Panc1 (cell line): ENCODE measurements around the gene NCOA5. TPM values are rescaled to one million over a fixed set of nuclear protein-coding genes. Genes with fewer than 3 reads are reported as not detected.

Source experiments
- ATAC-seq: fragments of 200-7000 bp; cut with Tn5 transposase; 2 replicates; pipeline ENCODE4 v1.9.1; 2020; ENCODE audit warnings: mild to moderate bottlenecking, moderate library complexity
- BruUV-seq: library from RNA; stranded (reverse); fragments of 400-500 nt; replicated peaks from 2 replicates; lab custom pipeline; 2021; lab: Mats Ljungman, UMichigan
- CTCF ChIA-PET: fragments of 300-600 bp; sonication (Branson Sonifier 250); formaldehyde crosslinking; loops from one replicate; lab custom pipeline; 2022; ENCODE audit warnings: antibody characterized with exemption; lab: Charles Lee
- POLR2A ChIA-PET: fragments of 300-600 bp; sonication (Branson Sonifier 250); formaldehyde crosslinking; loops from one replicate; lab custom pipeline; 2022; ENCODE audit warnings: antibody characterized with exemption; lab: Charles Lee
- DNase-seq: peaks from one replicate; pipeline ENCODE4 v3.0.0-alpha.2; 2010; ENCODE audit warnings: low read depth, low spot score
- H3K27ac ChIP-seq: 2 replicates; pipeline ENCODE4 v1.5.1; 2011; ENCODE audit warnings: mild to moderate bottlenecking, low read length, inconsistent platforms
- H3K27me3 ChIP-seq: fragments of 200-500 bp; sonication (Bioruptor generic); 2 replicates; pipeline ENCODE4 v1.6.0; 2014; ENCODE audit warnings: low read length, inconsistent platforms; ENCODE audit not compliant: control insufficient read depth, insufficient read depth
- H3K36me3 ChIP-seq: fragments of 200-500 bp; sonication (Bioruptor generic); 2 replicates; pipeline ENCODE4 v1.5.1; 2014; ENCODE audit warnings: inconsistent platforms, mild to moderate bottlenecking, low read length, moderate library complexity; ENCODE audit not compliant: control insufficient read depth, insufficient read depth
- H3K4me1 ChIP-seq: 2 replicates; pipeline ENCODE4 v1.5.1; 2011; ENCODE audit warnings: inconsistent platforms, mild to moderate bottlenecking, low read length, moderate library complexity; ENCODE audit not compliant: control insufficient read depth, insufficient read depth
- H3K4me3 ChIP-seq, 2 experiments: 2 replicates each; pipeline ENCODE4 v1.5.1; 2011 to 2012; ENCODE audit warnings: low read depth in 2 of 2, low read length in 2 of 2, mild to moderate bottlenecking in 2 of 2, inconsistent platforms in 1 of 2, moderate library complexity in 1 of 2
- H3K9me3 ChIP-seq: fragments of 200-500 bp; sonication (Bioruptor generic); 2 replicates; pipeline ENCODE4 v1.5.1; 2014; ENCODE audit warnings: low read depth, mild to moderate bottlenecking, inconsistent platforms, low read length, moderate library complexity; ENCODE audit not compliant: control insufficient read depth, insufficient read depth
- CTCF ChIP-seq: fragments of 450-650 bp; IDR thresholded peaks from 2 replicates; pipeline ENCODE4 v1.5.1; 2017; ENCODE audit warnings: mild to moderate bottlenecking
- POLR2AphosphoS5 ChIP-seq: IDR thresholded peaks from 2 replicates; pipeline ENCODE4 v1.6.1; 2012; ENCODE audit warnings: mild to moderate bottlenecking, low read depth, low read length, moderate library complexity
- REST ChIP-seq, 2 experiments: IDR thresholded peaks; 2 replicates each; pipeline ENCODE4 v1.6.1; 2011 to 2012; ENCODE audit warnings: low read depth in 2 of 2, control low read depth in 1 of 2, low read length in 1 of 2, mild to moderate bottlenecking in 1 of 2, moderate library complexity in 1 of 2; ENCODE audit not compliant: insufficient read depth in 1 of 2
- SIN3A ChIP-seq: IDR thresholded peaks from 2 replicates; pipeline ENCODE4 v1.6.1; 2012; ENCODE audit warnings: low read depth, mild to moderate bottlenecking, low read length, moderate library complexity, borderline replicate concordance; ENCODE audit not compliant: insufficient read depth
- TCF7L2 ChIP-seq: IDR thresholded peaks from 2 replicates; pipeline ENCODE4 v1.6.1; 2011; ENCODE audit warnings: mild to moderate bottlenecking, low read depth, low read length, inconsistent platforms
- in situ Hi-C: cut with HindIII; loops from 2 replicates; pipeline ENCODE4 v1.10.0; 2016; ENCODE audit warnings: low sequenced_read_pairs, low pct_unique_long_range_greater_than_20kb
- intact Hi-C: fragments of 100-400 bp; cut with micrococcal nuclease; formaldehyde crosslinking; loops from one replicate; pipeline ENCODE4 v1.10.0; 2022; ENCODE audit not compliant: unreplicated experiment
- total RNA-seq: library from RNA; stranded (reverse); gene quantifications from one replicate; pipeline ENCODE4 v1.2.1, GENCODE V29; 2021; ENCODE audit not compliant: unreplicated experiment

The NCOA5 gene
- total RNA-seq, 1 experiment from 2014 or later: 30.6 TPM

GRCh38 chr20:46013322-46013828 is 76.4 kb downstream of the NCOA5 start:
- BruUV-seq: no TSS peak
- ChIA-PET CTCF (interaction anchor here (0.5 to 2.9 kb wide), 5 partner anchors 9 to 228 kb away, joined by 3 to 32 read pairs (median 4); no protein-coding TSS in a partner anchor), POLR2A (no interaction called here)
- Histone ChIP-seq H3K27ac (no peak overlapping the region), H3K36me3 (no peaks in the 10 kb centered on the region), H3K27me3 (peaks cover 2% of the 10 kb centered on the region; the same call in 1 of the 2 replicates), H3K9me3 (no peaks in the 10 kb centered on the region), H3K4me1 (no peaks in the 10 kb centered on the region; the same call in 1 of the 2 replicates), H3K4me3 (peak overlapping the region; percentile 27 to 48)
- TF ChIP-seq TCF7L2 (no peak), POLR2AphosphoS5 (no peak)
- in situ Hi-C loops: no loop called here
- intact Hi-C loops: no loop called here
- DNase-seq (no peak), ATAC-seq (no peak; the same call in 1 of the 2 replicates)

GRCh38 chr20:46012921-46013320 is 76.8 kb downstream of the NCOA5 start:
- DNase-seq (no peak), ATAC-seq (no peak)
- H3K9me3 ChIP-seq: no peaks in the 10 kb centered on the region
- no peak overlapping the region for H3K27ac ChIP-seq
- intact Hi-C loops (no loop called here), in situ Hi-C loops (no loop called here)
- no peaks in the 10 kb centered on the region for H3K36me3 ChIP-seq
- BruUV-seq: no TSS peak
- TF ChIP-seq SIN3A (no peak), POLR2AphosphoS5 (no peak), TCF7L2 (no peak), CTCF (no peak), REST (IDR thresholded peaks at IDR 0.05; ENCODE audit: insufficient read depth in 1 of 2, low read depth in 2 of 2, low read length in 1 of 2) (no peak)
- POLR2A ChIA-PET: no interaction called here
- CTCF ChIA-PET: interaction anchor here (0.5 to 2.9 kb wide), 3 partner anchors 26 to 227 kb away, joined by 3 to 32 read pairs (median 4); no protein-coding TSS in a partner anchor
- H3K4me1 ChIP-seq: no peaks in the 10 kb centered on the region; the same call in 1 of the 2 replicates
- peaks cover 2% of the 10 kb centered on the region; the same call in 1 of the 2 replicates for H3K27me3 ChIP-seq
- no peak overlapping the region for H3K4me3 ChIP-seq
